ENCODE results near the gene SLC5A10. TPM values are rescaled to one million over a fixed set of nuclear protein-coding genes. Genes with fewer than 3 reads are reported as not detected.

Gene SLC5A10
- total RNA-seq, 4 donors from 2014 or later, result not detected

DNA sequence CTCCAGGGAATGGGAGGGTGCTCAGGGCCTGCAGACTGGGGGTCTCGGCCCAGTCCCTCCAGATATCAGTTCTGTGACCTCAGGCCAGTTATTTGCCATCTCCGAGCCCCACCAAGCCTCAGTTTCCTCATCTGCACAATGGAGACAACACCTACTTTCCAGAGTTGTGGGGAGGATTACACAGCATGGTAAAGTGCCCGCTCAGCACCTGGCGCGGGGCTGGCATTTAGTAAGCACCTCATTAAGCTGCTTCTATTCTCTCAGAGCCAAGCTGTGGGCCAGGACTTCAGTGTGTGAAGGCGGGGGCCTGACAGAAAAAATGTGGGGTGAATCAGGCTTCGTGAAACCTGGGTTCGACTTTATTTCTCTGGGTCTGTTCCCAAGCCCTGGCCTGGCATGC, 47.4 kb downstream of the SLC5A10 start:
- Histone ChIP-seq H3K4me1 (peaks cover 6 to 56% (median 32%) of the 10 kb centered on the region in 4 donors), H3K9me3 (peaks cover 0 to 7% of the 10 kb centered on the region in 2 donors), H3K4me3 (no peak overlapping the region), H3K27ac (no peak overlapping the region), H3K27me3 (no peaks in the 10 kb centered on the region), H3K36me3 (no peaks in the 10 kb centered on the region)
- intact Hi-C loops (cut with DNase I; ENCODE audit: low total_unique reads) (no loop called here), in situ Hi-C loops (cut with MboI; ENCODE audit: low pct_ligation_motif_present in 1 of 4, low pct_unique_long_range_greater_than_20kb in 1 of 4, low sequenced_read_pairs in 3 of 4) (no loop called here)
- DNase-seq, result no peak
- TF ChIP-seq POLR2AphosphoS5 (IDR thresholded peaks at IDR 0.05) (no peak), POLR2A (IDR thresholded peaks at IDR 0.05) (no peak), EP300 (IDR thresholded peaks at IDR 0.05; ENCODE audit: low read depth) (no peak)
- TF ChIP-seq, protein P1, sequence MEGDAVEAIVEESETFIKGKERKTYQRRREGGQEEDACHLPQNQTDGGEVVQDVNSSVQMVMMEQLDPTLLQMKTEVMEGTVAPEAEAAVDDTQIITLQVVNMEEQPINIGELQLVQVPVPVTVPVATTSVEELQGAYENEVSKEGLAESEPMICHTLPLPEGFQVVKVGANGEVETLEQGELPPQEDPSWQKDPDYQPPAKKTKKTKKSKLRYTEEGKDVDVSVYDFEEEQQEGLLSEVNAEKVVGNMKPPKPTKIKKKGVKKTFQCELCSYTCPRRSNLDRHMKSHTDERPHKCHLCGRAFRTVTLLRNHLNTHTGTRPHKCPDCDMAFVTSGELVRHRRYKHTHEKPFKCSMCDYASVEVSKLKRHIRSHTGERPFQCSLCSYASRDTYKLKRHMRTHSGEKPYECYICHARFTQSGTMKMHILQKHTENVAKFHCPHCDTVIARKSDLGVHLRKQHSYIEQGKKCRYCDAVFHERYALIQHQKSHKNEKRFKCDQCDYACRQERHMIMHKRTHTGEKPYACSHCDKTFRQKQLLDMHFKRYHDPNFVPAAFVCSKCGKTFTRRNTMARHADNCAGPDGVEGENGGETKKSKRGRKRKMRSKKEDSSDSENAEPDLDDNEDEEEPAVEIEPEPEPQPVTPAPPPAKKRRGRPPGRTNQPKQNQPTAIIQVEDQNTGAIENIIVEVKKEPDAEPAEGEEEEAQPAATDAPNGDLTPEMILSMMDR (IDR thresholded peaks at IDR 0.05), result no peak
- 95% methylated on average over 8 of the region's 8 CpGs; no CpG with 5 or more reads in 1 of the 2 donors for WGBS, 2 donors (ENCODE audit: low coverage in 1 of 2)

DNA sequence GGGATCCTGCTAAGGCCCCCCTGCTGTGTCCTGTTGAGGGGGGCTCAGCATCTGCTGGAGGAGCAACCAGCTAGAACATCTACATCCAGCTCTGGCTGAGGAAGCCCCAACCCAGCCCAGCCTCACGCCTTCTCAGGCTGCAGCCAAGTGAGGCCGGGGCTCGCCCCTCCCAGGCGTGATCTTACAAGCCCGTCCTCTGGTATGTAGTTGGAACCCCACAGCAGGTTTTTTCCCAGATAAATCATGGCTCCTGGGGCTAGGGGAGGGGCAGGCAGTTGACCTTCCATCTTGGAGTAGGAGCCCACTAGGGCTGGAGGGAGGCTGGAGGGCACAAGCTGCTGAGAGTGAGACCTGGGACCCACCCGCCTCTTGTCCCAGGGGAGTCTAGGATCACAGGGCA, 47.9 kb downstream of the SLC5A10 start:
- TF ChIP-seq POLR2A (IDR thresholded peaks at IDR 0.05), result no peak
- no peak for TF ChIP-seq POLR2AphosphoS5 (IDR thresholded peaks at IDR 0.05)
- TF ChIP-seq, protein P1 (IDR thresholded peaks at IDR 0.05), result no peak
- no peak for TF ChIP-seq EP300 (IDR thresholded peaks at IDR 0.05; ENCODE audit: low read depth)
- H3K4me1 ChIP-seq, result peaks cover 6 to 55% (median 34%) of the 10 kb centered on the region in 4 donors
- intact Hi-C loops (cut with DNase I; ENCODE audit: low total_unique reads), result no loop called here
- peaks cover 0 to 7% of the 10 kb centered on the region in 2 donors for H3K9me3 ChIP-seq
- no peaks in the 10 kb centered on the region for H3K36me3 ChIP-seq
- in situ Hi-C loops (cut with MboI; ENCODE audit: low pct_ligation_motif_present in 1 of 4, low pct_unique_long_range_greater_than_20kb in 1 of 4, low sequenced_read_pairs in 3 of 4), result no loop called here
- no peak overlapping the region for H3K27ac ChIP-seq
- H3K27me3 ChIP-seq, result no peaks in the 10 kb centered on the region
- no peak overlapping the region for H3K4me3 ChIP-seq
- no peak for DNase-seq
- WGBS, 2 donors (ENCODE audit: low coverage in 1 of 2), result 96% methylated on average over 6 of the region's 6 CpGs; no CpG with 5 or more reads in 1 of the 2 donors

DNA sequence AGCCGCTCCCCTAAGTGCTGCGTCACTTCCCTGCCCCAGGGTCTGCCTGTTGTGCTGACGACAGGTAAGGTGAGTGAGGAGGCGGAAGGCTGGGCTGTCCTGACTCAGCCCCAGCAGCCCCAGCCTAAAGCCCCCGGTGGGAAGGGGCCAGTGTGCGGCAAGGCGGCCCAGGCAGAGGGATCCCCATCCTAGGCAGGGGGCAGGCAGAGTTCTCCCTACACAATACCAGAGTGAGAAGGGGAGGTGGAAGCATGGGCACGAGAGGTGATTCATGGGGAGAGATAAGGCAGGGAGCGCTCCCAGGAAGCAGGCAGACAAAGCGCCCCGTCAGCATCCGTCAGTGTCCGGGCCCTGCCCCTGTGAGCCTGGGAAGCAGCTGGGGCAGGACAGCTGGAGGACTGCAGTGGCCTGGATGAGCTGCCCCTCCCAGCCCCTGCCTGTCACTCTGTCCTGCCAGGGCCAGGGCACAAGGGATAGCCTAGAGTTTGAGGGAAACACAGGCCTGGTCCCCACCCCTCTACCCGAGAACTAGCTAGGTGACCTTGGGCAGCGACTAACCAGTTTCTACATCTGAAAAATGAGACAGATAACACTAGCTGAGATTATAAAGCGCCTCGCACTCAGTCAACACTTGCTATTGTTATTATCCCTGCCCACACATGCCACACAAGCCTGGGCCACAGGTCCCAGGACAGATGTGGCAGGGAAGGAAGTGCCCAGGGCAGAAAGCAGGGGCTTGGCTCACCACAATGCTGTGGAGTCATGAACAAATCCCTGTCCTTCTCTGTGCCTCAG, 48.8 kb downstream of the SLC5A10 start:
- in situ Hi-C loops (cut with MboI; ENCODE audit: low pct_ligation_motif_present in 1 of 4, low pct_unique_long_range_greater_than_20kb in 1 of 4, low sequenced_read_pairs in 3 of 4), result no loop called here
- Histone ChIP-seq H3K36me3 (no peaks in the 10 kb centered on the region), H3K4me1 (peaks cover 6 to 57% (median 38%) of the 10 kb centered on the region in 4 donors), H3K4me3 (no peak overlapping the region), H3K27ac (peak overlapping the region; percentile 37 to 89 (median 51)), H3K9me3 (no peaks in the 10 kb centered on the region), H3K27me3 (no peaks in the 10 kb centered on the region)
- intact Hi-C loops (cut with DNase I; ENCODE audit: low total_unique reads), result no loop called here
- peak; percentile 51 for DNase-seq
- TF ChIP-seq, protein P1 (IDR thresholded peaks at IDR 0.05), result no peak
- TF ChIP-seq POLR2AphosphoS5 (IDR thresholded peaks at IDR 0.05) (no peak), POLR2A (IDR thresholded peaks at IDR 0.05) (peak; percentile 9)
- 75% methylated on average over 17 of the region's 17 CpGs; no CpG with 5 or more reads in 1 of the 2 donors for WGBS, 2 donors (ENCODE audit: low coverage in 1 of 2)

DNA sequence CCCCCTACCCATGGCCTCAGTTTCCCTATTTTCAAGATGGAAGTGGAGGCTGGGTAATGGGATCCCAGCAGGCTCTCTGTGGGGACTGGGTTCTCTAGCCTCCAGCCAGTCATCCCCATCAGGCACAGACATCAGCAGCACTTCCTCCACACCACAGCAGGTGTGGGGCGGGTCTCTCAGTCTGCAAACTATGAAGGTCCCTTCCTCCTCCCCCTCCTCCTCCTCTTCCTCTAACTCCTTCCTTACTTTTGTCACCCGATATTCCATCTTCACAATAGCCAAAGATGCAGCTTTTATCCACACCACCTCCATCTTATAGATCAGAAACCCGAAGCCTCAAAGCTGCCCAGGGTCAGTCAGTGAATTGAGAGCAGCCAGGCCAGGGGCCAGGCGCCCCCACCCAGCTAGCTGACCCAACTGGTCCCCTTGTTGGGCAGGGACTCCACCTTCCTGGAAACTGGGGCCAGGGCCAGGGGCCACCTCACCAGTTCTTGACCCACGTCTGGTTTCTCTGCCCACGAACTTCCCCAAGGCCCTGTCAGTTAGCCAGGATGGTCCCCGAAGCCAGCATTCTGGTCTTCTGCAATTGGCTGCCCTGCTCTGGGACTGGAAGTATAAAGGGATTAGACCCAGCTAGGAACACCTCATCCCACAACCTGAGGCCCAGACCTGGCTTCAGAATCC, 50.1 kb downstream of the SLC5A10 start:
- no peak for DNase-seq
- peaks cover 6 to 56% (median 38%) of the 10 kb centered on the region in 4 donors for H3K4me1 ChIP-seq
- H3K27ac ChIP-seq, result peak overlapping the region in 2 of 4 donors; percentile 47 to 89
- H3K4me3 ChIP-seq, result peak overlapping the region in 2 of 4 donors; percentile 64 to 86
- no peaks in the 10 kb centered on the region for H3K9me3 ChIP-seq
- TF ChIP-seq POLR2AphosphoS5 (IDR thresholded peaks at IDR 0.05) (no peak), EP300 (IDR thresholded peaks at IDR 0.05; ENCODE audit: low read depth) (no peak), POLR2A (IDR thresholded peaks at IDR 0.05) (no peak)
- TF ChIP-seq, protein P1 (IDR thresholded peaks at IDR 0.05), result no peak
- intact Hi-C loops (cut with DNase I; ENCODE audit: low total_unique reads), result no loop called here
- H3K36me3 ChIP-seq, result no peaks in the 10 kb centered on the region
- 56 to 71% methylated on average over 2 to 7 of the region's 7 CpGs for WGBS, 2 donors (ENCODE audit: low coverage in 1 of 2)
- H3K27me3 ChIP-seq, result no peaks in the 10 kb centered on the region
- in situ Hi-C loops (cut with MboI; ENCODE audit: low pct_ligation_motif_present in 1 of 4, low pct_unique_long_range_greater_than_20kb in 1 of 4, low sequenced_read_pairs in 3 of 4), result no loop called here

Measured in transverse colon (tissue), 4 donors.